Subcutaneous abdominal adipose tissue (tissue), 5 donors: ENCODE measurements around the gene SERPINB10.
"Not testable (repeated sequence)": the region's sequence is repeated elsewhere in the genome, so short reads cannot be mapped to it uniquely, and the experiment has no call there.

ENCODE experiments used
- H3K27ac ChIP-seq: one replicate; pipeline ENCODE4 v1.7.0; 2013; ENCODE audit warnings: low read depth, mild to moderate bottlenecking, inconsistent platforms, low read length, moderate library complexity
- H3K27me3 ChIP-seq, 5 donors: one replicate each; pipeline ENCODE4 v1.7.0; 2013; ENCODE audit warnings: low read length in 5 of 5, inconsistent platforms in 1 of 5; ENCODE audit not compliant: control insufficient read depth in 5 of 5, insufficient read depth in 4 of 5
- H3K36me3 ChIP-seq, 5 donors: one replicate each; pipeline ENCODE4 v1.7.0; 2013; ENCODE audit warnings: low read length in 5 of 5; ENCODE audit not compliant: control insufficient read depth in 5 of 5, insufficient read depth in 5 of 5
- H3K4me1 ChIP-seq, 5 donors: one replicate each; pipeline ENCODE4 v1.7.0; 2013; ENCODE audit warnings: low read length in 5 of 5, mild to moderate bottlenecking in 3 of 5, moderate library complexity in 1 of 5; ENCODE audit not compliant: control insufficient read depth in 5 of 5, insufficient read depth in 5 of 5
- H3K4me3 ChIP-seq, 5 donors: one replicate each; pipeline ENCODE4 v1.7.0; 2013; ENCODE audit warnings: low read length in 5 of 5, low read depth in 1 of 5
- H3K9ac ChIP-seq, 5 donors: one replicate each; pipeline ENCODE4 v1.7.0; 2013; ENCODE audit warnings: low read length in 5 of 5, mild to moderate bottlenecking in 4 of 5, moderate library complexity in 3 of 5
- H3K9me3 ChIP-seq, 5 donors: one replicate each; pipeline ENCODE4 v1.7.0; 2013; ENCODE audit warnings: low read length in 5 of 5; ENCODE audit not compliant: control insufficient read depth in 5 of 5
- donor health status: healthy.
- donor health status: healthy.
- donor health status: healthy.
- donor health status: healthy.
- donor health status: healthy.

SERPINB10 gene

GRCh38 chr18:63940008-63940407, 32.2 kb downstream of the SERPINB10 start:
- H3K4me1 ChIP-seq = peaks cover 0 to 13% (median 10%) of the 10 kb centered on the region in 5 donors

GRCh38 chr18:63940543-63941050, 32.8 kb downstream of the SERPINB10 start:
- Histone ChIP-seq H3K27me3 (peaks cover 4 to 18% (median 8%) of the 10 kb centered on the region in 5 donors), H3K4me1 (peaks cover 0 to 13% (median 10%) of the 10 kb centered on the region in 5 donors)
- not testable (repeated sequence) for H3K9me3 ChIP-seq, H3K36me3 ChIP-seq, H3K9ac ChIP-seq, H3K4me3 ChIP-seq, H3K27ac ChIP-seq

More at GRCh38 chr18:63940008-63940407, 32.2 kb downstream of the SERPINB10 start:
- Histone ChIP-seq H3K9me3 (no peaks in the 10 kb centered on the region), H3K9ac (no peak overlapping the region), H3K4me3 (no peak overlapping the region), H3K36me3 (no peaks in the 10 kb centered on the region), H3K27ac (no peak overlapping the region), H3K27me3 (peaks cover 4 to 18% (median 8%) of the 10 kb centered on the region in 5 donors)

GRCh38 chr18:63947051-63947790, 39.5 kb downstream of the SERPINB10 start:
- peaks cover 0 to 10% (median 6%) of the 10 kb centered on the region in 5 donors for H3K4me1 ChIP-seq
- no peaks in the 10 kb centered on the region for H3K9me3 ChIP-seq
- H3K27ac ChIP-seq = no peak overlapping the region
- no peak overlapping the region for H3K4me3 ChIP-seq
- no peaks in the 10 kb centered on the region for H3K36me3 ChIP-seq
- H3K27me3 ChIP-seq = peaks cover 0 to 3% (median 0%) of the 10 kb centered on the region in 5 donors
- H3K9ac ChIP-seq = no peak overlapping the region

- H3K9ac ChIP-seq = peak within 1 kb of the TSS in 1 of 5 donors; percentile 8
- H3K4me1 ChIP-seq = peaks cover 0 to 10% (median 6%) of the 10 kb centered on the region in 5 donors
- H3K9me3 ChIP-seq = no peaks in the 10 kb centered on the region
- H3K36me3 ChIP-seq = no peaks in the 10 kb centered on the region
- H3K27me3 ChIP-seq = peaks cover 0 to 1% (median 0%) of the 10 kb centered on the region in 5 donors
- H3K4me3 ChIP-seq = peak within 1 kb of the TSS in 4 of 5 donors; percentile 28 to 40 (median 37)
- no peak within 1 kb of the TSS for H3K27ac ChIP-seq
Measured at GRCh38 chr18:63949068-63949737, 41.4 kb downstream of the SERPINB10 start, which contains the start of gene HMSD. HMSD (plus strand) TSS chr18:63949301; CDS start chr18:63953456, 4,155 bp downstream.

- Histone ChIP-seq H3K27me3 (peaks cover 0 to 4% (median 0%) of the 10 kb centered on the region in 5 donors), H3K9ac (no peak overlapping the region), H3K4me3 (no peak overlapping the region), H3K36me3 (no peaks in the 10 kb centered on the region), H3K9me3 (no peaks in the 10 kb centered on the region), H3K4me1 (peaks cover 0 to 14% (median 6%) of the 10 kb centered on the region in 5 donors), H3K27ac (no peak overlapping the region)
Measured at GRCh38 chr18:63951302-63951705, 43.5 kb downstream of the SERPINB10 start.

- Histone ChIP-seq H3K27ac (no peak overlapping the region), H3K9ac (no peak overlapping the region), H3K4me3 (peak overlapping the region in 1 of 5 donors; percentile 29), H3K4me1 (peaks cover 0 to 13% (median 5%) of the 10 kb centered on the region in 5 donors), H3K9me3 (no peaks in the 10 kb centered on the region), H3K27me3 (peaks cover 0 to 9% (median 0%) of the 10 kb centered on the region in 5 donors), H3K36me3 (no peaks in the 10 kb centered on the region)
Measured at GRCh38 chr18:63953811-63954210, 46.1 kb downstream of the SERPINB10 start.

GRCh38 chr18:63956755-63957154, 49.0 kb downstream of the SERPINB10 start:
- Histone ChIP-seq H3K4me1 (peaks cover 0 to 5% (median 0%) of the 10 kb centered on the region in 5 donors), H3K27me3 (peaks cover 0 to 10% (median 4%) of the 10 kb centered on the region in 5 donors), H3K9me3 (no peaks in the 10 kb centered on the region), H3K9ac (no peak overlapping the region), H3K27ac (no peak overlapping the region), H3K4me3 (no peak overlapping the region), H3K36me3 (no peaks in the 10 kb centered on the region)

- Histone ChIP-seq H3K4me3 (no peak overlapping the region), H3K9ac (no peak overlapping the region), H3K4me1 (peaks cover 0 to 2% (median 0%) of the 10 kb centered on the region in 5 donors), H3K9me3 (no peaks in the 10 kb centered on the region), H3K27me3 (peaks cover 0 to 10% (median 1%) of the 10 kb centered on the region in 5 donors), H3K36me3 (no peaks in the 10 kb centered on the region), H3K27ac (no peak overlapping the region)
Measured at GRCh38 chr18:63960891-63961290, 53.1 kb downstream of the SERPINB10 start.

- H3K27me3 ChIP-seq = peaks cover 0 to 10% (median 3%) of the 10 kb centered on the region in 5 donors
- peak overlapping the region in 1 of 5 donors; percentile 38 for H3K9ac ChIP-seq
- H3K36me3 ChIP-seq = no peaks in the 10 kb centered on the region
- no peak overlapping the region for H3K27ac ChIP-seq
- H3K4me3 ChIP-seq = no peak overlapping the region
- H3K4me1 ChIP-seq = no peaks in the 10 kb centered on the region
- no peaks in the 10 kb centered on the region for H3K9me3 ChIP-seq
Measured at GRCh38 chr18:63961435-63961980, 53.8 kb downstream of the SERPINB10 start.
